ENCODE data around the gene TRPC6. TPM values are rescaled to one million over a fixed set of nuclear protein-coding genes. Genes with fewer than 3 reads are reported as not detected.

The TRPC6 gene
- total RNA-seq, 6 experiments from 2014 or later: 0.05 to 0.29 TPM; not detected in 4

DNA sequence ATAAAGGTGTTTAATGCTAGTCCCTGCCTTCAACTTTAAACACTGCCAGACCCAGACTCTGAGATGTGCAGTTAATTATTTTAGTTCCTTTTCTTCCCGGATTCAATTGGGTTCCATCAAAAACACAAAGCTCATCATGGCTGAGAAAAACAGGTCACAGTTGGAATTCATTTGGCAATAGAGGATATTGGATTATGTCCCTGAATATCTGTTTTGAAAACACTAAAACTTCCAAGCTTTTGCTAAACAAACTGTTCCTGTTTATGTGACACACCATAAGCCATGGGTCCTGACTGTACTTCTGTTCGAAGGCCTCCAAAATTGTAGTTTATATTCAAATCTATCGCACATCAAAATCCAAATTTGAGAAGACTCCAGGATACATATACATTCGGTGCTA is 150.7 kb downstream of the TRPC6 start:
- no peaks in the 10 kb centered on the region for H3K36me3 ChIP-seq
- no peaks in the 10 kb centered on the region for H3K27me3 ChIP-seq
- intact Hi-C loops (cut with DNase I): no loop called here
- H3K9me3 ChIP-seq: no peaks in the 10 kb centered on the region
- no peak overlapping the region for H3K27ac ChIP-seq
- no peak for ATAC-seq
- no peak for DNase-seq
- H3K4me1 ChIP-seq: peaks cover 0 to 6% (median 0%) of the 10 kb centered on the region in 4 donors
- WGBS (ENCODE audit: insufficient coverage, low coverage, low lambda C conversion rate, missing lambda C conversion rate): 48% methylated on average over 4 of the region's 4 CpGs
- no peak for TF ChIP-seq POLR2A (IDR thresholded peaks at IDR 0.05)
- TF ChIP-seq, protein P1, sequence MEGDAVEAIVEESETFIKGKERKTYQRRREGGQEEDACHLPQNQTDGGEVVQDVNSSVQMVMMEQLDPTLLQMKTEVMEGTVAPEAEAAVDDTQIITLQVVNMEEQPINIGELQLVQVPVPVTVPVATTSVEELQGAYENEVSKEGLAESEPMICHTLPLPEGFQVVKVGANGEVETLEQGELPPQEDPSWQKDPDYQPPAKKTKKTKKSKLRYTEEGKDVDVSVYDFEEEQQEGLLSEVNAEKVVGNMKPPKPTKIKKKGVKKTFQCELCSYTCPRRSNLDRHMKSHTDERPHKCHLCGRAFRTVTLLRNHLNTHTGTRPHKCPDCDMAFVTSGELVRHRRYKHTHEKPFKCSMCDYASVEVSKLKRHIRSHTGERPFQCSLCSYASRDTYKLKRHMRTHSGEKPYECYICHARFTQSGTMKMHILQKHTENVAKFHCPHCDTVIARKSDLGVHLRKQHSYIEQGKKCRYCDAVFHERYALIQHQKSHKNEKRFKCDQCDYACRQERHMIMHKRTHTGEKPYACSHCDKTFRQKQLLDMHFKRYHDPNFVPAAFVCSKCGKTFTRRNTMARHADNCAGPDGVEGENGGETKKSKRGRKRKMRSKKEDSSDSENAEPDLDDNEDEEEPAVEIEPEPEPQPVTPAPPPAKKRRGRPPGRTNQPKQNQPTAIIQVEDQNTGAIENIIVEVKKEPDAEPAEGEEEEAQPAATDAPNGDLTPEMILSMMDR (IDR thresholded peaks at IDR 0.05): no peak
- no peak overlapping the region for H3K4me3 ChIP-seq

DNA sequence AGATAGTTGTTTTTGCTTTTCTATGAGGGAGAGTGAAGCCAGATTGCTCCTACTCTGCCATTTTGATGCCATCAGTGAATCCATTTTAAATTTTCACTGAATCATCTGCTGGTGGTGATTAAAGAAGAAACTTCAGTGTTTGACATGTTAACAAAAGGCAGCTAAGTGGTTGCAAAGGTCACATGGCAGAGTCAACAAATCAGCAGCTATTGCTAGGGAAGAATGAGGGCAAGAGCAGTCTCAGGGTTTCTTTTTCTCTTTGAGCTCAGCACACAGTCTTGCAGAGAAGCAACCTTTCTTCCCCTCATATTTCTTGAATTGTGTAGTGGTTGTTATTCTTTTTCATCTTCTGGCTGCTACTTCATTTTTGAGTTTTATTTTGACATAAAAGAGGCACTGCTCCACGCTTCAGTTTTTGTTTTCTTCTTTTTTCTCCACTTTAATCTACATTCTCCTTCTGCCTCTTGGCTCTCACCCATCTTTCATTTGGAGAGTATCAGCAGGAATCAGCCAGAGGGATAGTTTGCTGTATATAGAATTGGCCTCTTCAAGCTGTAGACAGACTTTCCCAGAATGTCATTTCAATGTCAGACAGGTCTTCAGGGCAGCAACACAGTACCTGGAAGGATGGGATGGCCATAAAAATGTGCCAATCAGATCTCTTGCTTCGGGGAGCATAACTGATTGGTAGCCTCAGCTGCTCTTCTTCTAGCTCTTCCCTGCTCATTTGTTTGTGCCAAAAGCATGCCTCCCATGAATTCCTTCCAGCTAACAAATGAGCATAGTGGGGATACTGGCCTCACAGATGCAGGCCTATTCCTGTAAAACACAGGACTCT is 153.9 kb downstream of the TRPC6 start:
- intact Hi-C loops (cut with DNase I): no loop called here
- ATAC-seq: peak in 3 of 4 donors; percentile 52 to 87 (median 73)
- no peaks in the 10 kb centered on the region for H3K36me3 ChIP-seq
- no peaks in the 10 kb centered on the region for H3K9me3 ChIP-seq
- H3K27ac ChIP-seq: no peak overlapping the region
- H3K4me3 ChIP-seq: no peak overlapping the region
- no peaks in the 10 kb centered on the region for H3K27me3 ChIP-seq
- WGBS (ENCODE audit: insufficient coverage, low coverage, low lambda C conversion rate, missing lambda C conversion rate): 54% methylated on average over 2 of the region's 2 CpGs
- peaks cover 0 to 6% (median 0%) of the 10 kb centered on the region in 4 donors for H3K4me1 ChIP-seq
- TF ChIP-seq POLR2A (IDR thresholded peaks at IDR 0.05): no peak
- TF ChIP-seq, protein P1 (IDR thresholded peaks at IDR 0.05): no peak
- no peak for DNase-seq

DNA sequence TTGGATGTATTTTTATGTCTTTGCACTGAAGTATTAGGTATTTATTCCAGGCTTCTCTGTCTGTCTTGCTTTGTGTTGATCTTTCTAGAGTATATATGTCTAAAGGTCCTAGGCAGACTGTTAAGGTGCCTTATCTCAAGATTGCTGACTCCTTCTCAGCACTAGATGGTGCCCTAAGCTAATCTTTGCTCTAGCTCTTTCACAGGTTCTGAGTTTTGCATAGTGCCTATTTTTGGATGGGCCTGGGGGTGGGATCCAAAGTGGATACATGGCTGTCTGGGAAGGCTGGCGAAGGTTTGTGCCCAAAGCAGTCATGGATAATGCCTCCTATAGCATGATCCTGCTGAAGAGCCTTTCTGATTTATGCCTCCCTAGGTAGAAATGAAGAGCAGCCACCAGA is 154.9 kb downstream of the TRPC6 start:
- H3K36me3 ChIP-seq: no peaks in the 10 kb centered on the region
- intact Hi-C loops (cut with DNase I): no loop called here
- DNase-seq (no peak), ATAC-seq (peak; percentile 49 to 93 (median 82))
- no peak overlapping the region for H3K4me3 ChIP-seq
- WGBS (ENCODE audit: insufficient coverage, low coverage, low lambda C conversion rate, missing lambda C conversion rate): 20% methylated on average over 1 of the region's 1 CpG
- H3K27ac ChIP-seq: no peak overlapping the region
- no peaks in the 10 kb centered on the region for H3K27me3 ChIP-seq
- H3K9me3 ChIP-seq: no peaks in the 10 kb centered on the region
- H3K4me1 ChIP-seq: peaks cover 0 to 6% (median 0%) of the 10 kb centered on the region in 4 donors
- TF ChIP-seq, protein P1 (IDR thresholded peaks at IDR 0.05): peak; percentile 27 to 59 (median 45)
- TF ChIP-seq POLR2A (IDR thresholded peaks at IDR 0.05): no peak

DNA sequence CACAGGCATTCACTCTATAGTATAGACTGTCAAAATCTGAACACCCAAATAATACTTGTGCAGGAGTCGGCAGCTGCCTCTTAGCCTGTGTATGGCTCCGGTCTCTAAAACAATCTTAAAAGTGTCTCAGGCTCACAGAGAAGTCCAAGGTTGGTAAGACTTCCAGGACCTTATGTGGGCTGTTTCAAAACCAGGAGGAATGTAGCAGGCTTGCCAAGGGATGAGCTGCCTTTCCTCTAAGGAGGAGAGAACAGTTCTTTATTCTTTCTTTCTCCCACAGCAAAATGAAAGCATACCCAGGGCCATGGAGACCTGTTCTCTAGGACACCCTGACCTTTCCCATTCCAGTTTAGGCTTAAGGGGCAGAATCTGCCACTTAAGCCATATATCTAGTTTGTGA is 176.5 kb downstream of the TRPC6 start:
- H3K36me3 ChIP-seq: no peaks in the 10 kb centered on the region
- intact Hi-C loops (cut with DNase I): no loop called here
- 68% methylated on average over 2 of the region's 2 CpGs for WGBS (ENCODE audit: insufficient coverage, low coverage, low lambda C conversion rate, missing lambda C conversion rate)
- no peak overlapping the region for H3K27ac ChIP-seq
- DNase-seq: no peak
- ATAC-seq: no peak
- no peaks in the 10 kb centered on the region for H3K27me3 ChIP-seq
- H3K9me3 ChIP-seq: no peaks in the 10 kb centered on the region
- no peak overlapping the region for H3K4me3 ChIP-seq
- TF ChIP-seq POLR2A (IDR thresholded peaks at IDR 0.05): no peak
- TF ChIP-seq, protein P1 (IDR thresholded peaks at IDR 0.05): no peak
- H3K4me1 ChIP-seq: no peaks in the 10 kb centered on the region

Small RNA genes lying within 50 kb of the gene (microRNA-seq; reads per million reads assigned to microRNA genes)
- gene MIR3920: 0 reads per million in 2 donors

Small RNA genes lying within 50 kb of the gene (small RNA-seq; reads per million reads assigned to genes)
- gene MIR3920: 0 reads per million in 2 experiments

Measured in right lobe of liver (tissue), 6 donors.